Measurements from ENCODE around the gene MARS1. TPM values are rescaled to one million over a fixed set of nuclear protein-coding genes. Genes with fewer than 3 reads are reported as not detected.

The MARS1 gene
- polyA plus RNA-seq, 4 donors, result 57.0 to 93.4 (median 62.6) TPM

GRCh38 chr12:57454566-57455373, 33.1 kb upstream of the MARS1 start, which contains the start of gene INHBE:
Gene INHBE, plus strand, starts transcription at chr12:57455307. Its CDS starts 230 bp downstream, at chr12:57455537.
- DNase-seq (peak in 1 of 2 donors; percentile 89), FAIRE-seq (no peak)
- no peak within 1 kb of the TSS for H3K4me3 ChIP-seq (ENCODE audit: low read depth in 1 of 3, low read length in 3 of 3)
- H3K36me3 ChIP-seq (ENCODE audit: control insufficient read depth in 3 of 3, insufficient read depth in 2 of 3, low read depth in 1 of 3, low read length in 3 of 3), result no peaks in the 10 kb centered on the region
- 44 to 58% (median 57%) methylated on average over 10 of the region's 10 CpGs for WGBS, 3 donors
- no peaks in the 10 kb centered on the region for H3K27me3 ChIP-seq (ENCODE audit: control insufficient read depth in 3 of 3, insufficient read depth in 3 of 3, low read length in 3 of 3)
- H3K4me1 ChIP-seq (ENCODE audit: control insufficient read depth in 3 of 3, insufficient read depth in 2 of 3, low read depth in 1 of 3, low read length in 2 of 3), result peaks cover 0 to 65% (median 0%) of the 10 kb centered on the region in 3 donors
- no peaks in the 10 kb centered on the region for H3K9me3 ChIP-seq (ENCODE audit: control insufficient read depth in 2 of 2, insufficient read depth in 1 of 2, low read depth in 1 of 2, low read length in 1 of 2)
- peak within 1 kb of the TSS in 1 of 3 donors; percentile 67 for H3K27ac ChIP-seq (ENCODE audit: low read depth in 1 of 3, low read length in 2 of 3)

- no peak overlapping the region for H3K4me3 ChIP-seq (ENCODE audit: low read depth in 1 of 3, low read length in 3 of 3)
- H3K27ac ChIP-seq (ENCODE audit: low read depth in 1 of 3, low read length in 2 of 3), result peak overlapping the region in 1 of 3 donors; percentile 67
- WGBS, 3 donors, result 31 to 56% (median 37%) methylated on average over 10 of the region's 10 CpGs
- H3K9me3 ChIP-seq (ENCODE audit: control insufficient read depth in 2 of 2, insufficient read depth in 1 of 2, low read depth in 1 of 2, low read length in 1 of 2), result no peaks in the 10 kb centered on the region
- H3K36me3 ChIP-seq (ENCODE audit: control insufficient read depth in 3 of 3, insufficient read depth in 2 of 3, low read depth in 1 of 3, low read length in 3 of 3), result no peaks in the 10 kb centered on the region
- DNase-seq (no peak), FAIRE-seq (no peak)
- H3K27me3 ChIP-seq (ENCODE audit: control insufficient read depth in 3 of 3, insufficient read depth in 3 of 3, low read length in 3 of 3), result peaks cover 0 to 4% (median 0%) of the 10 kb centered on the region in 3 donors
- peaks cover 0 to 65% (median under 1%) of the 10 kb centered on the region in 3 donors for H3K4me1 ChIP-seq (ENCODE audit: control insufficient read depth in 3 of 3, insufficient read depth in 2 of 3, low read depth in 1 of 3, low read length in 2 of 3)
Measured at GRCh38 chr12:57455374-57456144, 32.3 kb upstream of the MARS1 start.

GRCh38 chr12:57456145-57456700, 31.6 kb upstream of the MARS1 start:
- peaks cover 2 to 66% (median 5%) of the 10 kb centered on the region in 3 donors for H3K4me1 ChIP-seq (ENCODE audit: control insufficient read depth in 3 of 3, insufficient read depth in 2 of 3, low read depth in 1 of 3, low read length in 2 of 3)
- H3K9me3 ChIP-seq (ENCODE audit: control insufficient read depth in 2 of 2, insufficient read depth in 1 of 2, low read depth in 1 of 2, low read length in 1 of 2), result no peaks in the 10 kb centered on the region
- peaks cover 0 to 11% (median 0%) of the 10 kb centered on the region in 3 donors for H3K27me3 ChIP-seq (ENCODE audit: control insufficient read depth in 3 of 3, insufficient read depth in 3 of 3, low read length in 3 of 3)
- DNase-seq, result peak; percentile 52 to 73
- no peak overlapping the region for H3K27ac ChIP-seq (ENCODE audit: low read depth in 1 of 3, low read length in 2 of 3)
- H3K36me3 ChIP-seq (ENCODE audit: control insufficient read depth in 3 of 3, insufficient read depth in 2 of 3, low read depth in 1 of 3, low read length in 3 of 3), result no peaks in the 10 kb centered on the region
- FAIRE-seq, result no peak
- 30 to 39% (median 36%) methylated on average over 14 to 15 of the region's 15 CpGs for WGBS, 3 donors
- no peak overlapping the region for H3K4me3 ChIP-seq (ENCODE audit: low read depth in 1 of 3, low read length in 3 of 3)

GRCh38 chr12:57456737-57457490, 31.0 kb upstream of the MARS1 start:
- H3K27me3 ChIP-seq (ENCODE audit: control insufficient read depth in 3 of 3, insufficient read depth in 3 of 3, low read length in 3 of 3), result peaks cover 0 to 17% (median 0%) of the 10 kb centered on the region in 3 donors
- no peaks in the 10 kb centered on the region for H3K9me3 ChIP-seq (ENCODE audit: control insufficient read depth in 2 of 2, insufficient read depth in 1 of 2, low read depth in 1 of 2, low read length in 1 of 2)
- no peak overlapping the region for H3K27ac ChIP-seq (ENCODE audit: low read depth in 1 of 3, low read length in 2 of 3)
- no peaks in the 10 kb centered on the region for H3K36me3 ChIP-seq (ENCODE audit: control insufficient read depth in 3 of 3, insufficient read depth in 2 of 3, low read depth in 1 of 3, low read length in 3 of 3)
- no peak overlapping the region for H3K4me3 ChIP-seq (ENCODE audit: low read depth in 1 of 3, low read length in 3 of 3)
- 84 to 93% (median 88%) methylated on average over 6 of the region's 6 CpGs for WGBS, 3 donors
- no peak for FAIRE-seq
- H3K4me1 ChIP-seq (ENCODE audit: control insufficient read depth in 3 of 3, insufficient read depth in 2 of 3, low read depth in 1 of 3, low read length in 2 of 3), result peaks cover 3 to 64% (median 5%) of the 10 kb centered on the region in 3 donors
- no peak for DNase-seq

- FAIRE-seq, result no peak
- no peaks in the 10 kb centered on the region for H3K9me3 ChIP-seq (ENCODE audit: control insufficient read depth in 2 of 2, insufficient read depth in 1 of 2, low read depth in 1 of 2, low read length in 1 of 2)
- no peak for DNase-seq
- peaks cover 3 to 53% (median 5%) of the 10 kb centered on the region in 3 donors for H3K4me1 ChIP-seq (ENCODE audit: control insufficient read depth in 3 of 3, insufficient read depth in 2 of 3, low read depth in 1 of 3, low read length in 2 of 3)
- peaks cover 0 to 17% (median 0%) of the 10 kb centered on the region in 3 donors for H3K27me3 ChIP-seq (ENCODE audit: control insufficient read depth in 3 of 3, insufficient read depth in 3 of 3, low read length in 3 of 3)
- H3K36me3 ChIP-seq (ENCODE audit: control insufficient read depth in 3 of 3, insufficient read depth in 2 of 3, low read depth in 1 of 3, low read length in 3 of 3), result no peaks in the 10 kb centered on the region
- peak overlapping the region; percentile 21 to 80 (median 69) for H3K27ac ChIP-seq (ENCODE audit: low read depth in 1 of 3, low read length in 2 of 3)
- WGBS, 3 donors, result 27 to 34% (median 28%) methylated on average over 3 of the region's 3 CpGs
- peak overlapping the region in 2 of 3 donors; percentile 55 to 87 for H3K4me3 ChIP-seq (ENCODE audit: low read depth in 1 of 3, low read length in 3 of 3)
Measured at GRCh38 chr12:57458665-57459054, 29.2 kb upstream of the MARS1 start.

- Histone ChIP-seq H3K4me1 (ENCODE audit: control insufficient read depth in 3 of 3, insufficient read depth in 2 of 3, low read depth in 1 of 3, low read length in 2 of 3) (peaks cover 3 to 48% (median 5%) of the 10 kb centered on the region in 3 donors), H3K27me3 (ENCODE audit: control insufficient read depth in 3 of 3, insufficient read depth in 3 of 3, low read length in 3 of 3) (peaks cover 0 to 17% (median 0%) of the 10 kb centered on the region in 3 donors), H3K9me3 (ENCODE audit: control insufficient read depth in 2 of 2, insufficient read depth in 1 of 2, low read depth in 1 of 2, low read length in 1 of 2) (no peaks in the 10 kb centered on the region), H3K27ac (ENCODE audit: low read depth in 1 of 3, low read length in 2 of 3) (peak overlapping the region; percentile 58 to 80 (median 69)), H3K4me3 (ENCODE audit: low read depth in 1 of 3, low read length in 3 of 3) (peak overlapping the region; percentile 54 to 87 (median 55)), H3K36me3 (ENCODE audit: control insufficient read depth in 3 of 3, insufficient read depth in 2 of 3, low read depth in 1 of 3, low read length in 3 of 3) (peaks cover 0 to 5% (median 0%) of the 10 kb centered on the region in 3 donors)
- WGBS, 3 donors, result 0% methylated on average over 22 to 24 of the region's 24 CpGs
- DNase-seq (peak; percentile 93 to 98), FAIRE-seq (no peak)
Measured at GRCh38 chr12:57459055-57459749, 28.7 kb upstream of the MARS1 start.

GRCh38 chr12:57459750-57460467, 28.0 kb upstream of the MARS1 start, which contains the start of gene GLI1:
Gene GLI1, plus strand, starts transcription at chr12:57459785. Its CDS starts 3,907 bp downstream, at chr12:57463692.
- peaks cover 0 to 17% (median 0%) of the 10 kb centered on the region in 3 donors for H3K27me3 ChIP-seq (ENCODE audit: control insufficient read depth in 3 of 3, insufficient read depth in 3 of 3, low read length in 3 of 3)
- FAIRE-seq (no peak), DNase-seq (peak in 1 of 2 donors; percentile 21)
- peaks cover 0 to 8% (median 0%) of the 10 kb centered on the region in 3 donors for H3K36me3 ChIP-seq (ENCODE audit: control insufficient read depth in 3 of 3, insufficient read depth in 2 of 3, low read depth in 1 of 3, low read length in 3 of 3)
- H3K4me3 ChIP-seq (ENCODE audit: low read depth in 1 of 3, low read length in 3 of 3), result peak within 1 kb of the TSS; percentile 54 to 87 (median 55)
- H3K4me1 ChIP-seq (ENCODE audit: control insufficient read depth in 3 of 3, insufficient read depth in 2 of 3, low read depth in 1 of 3, low read length in 2 of 3), result peaks cover 3 to 42% (median 5%) of the 10 kb centered on the region in 3 donors
- peak within 1 kb of the TSS; percentile 58 to 80 (median 69) for H3K27ac ChIP-seq (ENCODE audit: low read depth in 1 of 3, low read length in 2 of 3)
- 0 to 1% (median 1%) methylated on average over 21 to 36 of the region's 36 CpGs for WGBS, 3 donors
- H3K9me3 ChIP-seq (ENCODE audit: control insufficient read depth in 2 of 2, insufficient read depth in 1 of 2, low read depth in 1 of 2, low read length in 1 of 2), result no peaks in the 10 kb centered on the region
